Right lung (tissue), 5 donors: ENCODE measurements around the gene HOXD11. TPM values are rescaled to one million over a fixed set of nuclear protein-coding genes. Genes with fewer than 3 reads are reported as not detected.

Experiments used
- DNase-seq, 2 donors: peaks; one replicate each; pipeline ENCODE4 v3.0.0-alpha.2; 2013
- polyA plus RNA-seq, 5 donors: library from polyadenylated mRNA; unstranded; fragments of 120-200 nt; gene quantifications; one replicate each; pipeline versions ENCODE4 v1.2.1 to v1.2.3, GENCODE V29; 2013; ENCODE audit warnings: inconsistent platforms in 1 of 5, low replicate concordance in 1 of 5; ENCODE audit not compliant: insufficient read length in 5 of 5, insufficient read depth in 1 of 5

Gene HOXD11
- polyA plus RNA-seq, 5 donors = 0.28 TPM; not detected in 4

DNA sequence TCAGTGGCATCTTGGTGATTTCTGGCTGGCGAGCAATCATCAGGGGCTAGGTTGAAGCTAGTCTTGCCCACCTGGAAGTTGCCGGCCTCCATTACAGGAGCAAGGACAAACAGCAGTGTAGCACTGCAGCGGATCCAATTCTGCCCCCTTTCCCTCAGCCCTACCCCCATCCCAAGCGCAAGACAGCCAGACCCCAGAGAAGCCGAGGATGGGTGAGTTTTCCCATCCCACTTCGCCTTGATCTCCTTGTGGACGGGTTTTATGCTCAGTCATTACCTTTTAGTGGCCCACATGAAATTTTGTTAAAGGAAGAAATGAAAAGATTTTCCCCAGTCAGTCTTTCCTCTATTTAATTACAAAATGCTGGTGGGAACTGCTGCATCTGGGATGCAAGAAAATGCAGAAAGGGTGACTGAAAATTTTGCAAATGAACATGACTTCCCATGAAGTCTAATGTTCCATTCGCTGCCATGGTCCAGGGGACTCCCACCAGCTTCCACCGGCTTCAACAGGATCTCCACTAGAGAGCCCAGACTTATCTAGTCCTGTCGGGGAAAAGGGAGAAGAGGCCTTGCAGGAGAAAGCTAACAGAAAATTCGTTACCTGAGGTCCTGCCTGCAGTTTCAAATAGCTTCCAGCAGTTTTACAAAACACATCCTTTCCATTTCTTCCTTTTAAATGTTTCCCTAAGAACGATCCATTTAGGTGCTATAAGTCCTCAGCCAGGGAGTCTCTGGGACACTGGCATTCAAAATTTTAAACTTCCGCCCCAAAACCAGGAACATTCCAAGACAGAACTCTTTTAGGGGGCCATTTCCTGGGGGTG lies 13.5 kb downstream of the HOXD11 start:
- DNase-seq = no peak

DNA sequence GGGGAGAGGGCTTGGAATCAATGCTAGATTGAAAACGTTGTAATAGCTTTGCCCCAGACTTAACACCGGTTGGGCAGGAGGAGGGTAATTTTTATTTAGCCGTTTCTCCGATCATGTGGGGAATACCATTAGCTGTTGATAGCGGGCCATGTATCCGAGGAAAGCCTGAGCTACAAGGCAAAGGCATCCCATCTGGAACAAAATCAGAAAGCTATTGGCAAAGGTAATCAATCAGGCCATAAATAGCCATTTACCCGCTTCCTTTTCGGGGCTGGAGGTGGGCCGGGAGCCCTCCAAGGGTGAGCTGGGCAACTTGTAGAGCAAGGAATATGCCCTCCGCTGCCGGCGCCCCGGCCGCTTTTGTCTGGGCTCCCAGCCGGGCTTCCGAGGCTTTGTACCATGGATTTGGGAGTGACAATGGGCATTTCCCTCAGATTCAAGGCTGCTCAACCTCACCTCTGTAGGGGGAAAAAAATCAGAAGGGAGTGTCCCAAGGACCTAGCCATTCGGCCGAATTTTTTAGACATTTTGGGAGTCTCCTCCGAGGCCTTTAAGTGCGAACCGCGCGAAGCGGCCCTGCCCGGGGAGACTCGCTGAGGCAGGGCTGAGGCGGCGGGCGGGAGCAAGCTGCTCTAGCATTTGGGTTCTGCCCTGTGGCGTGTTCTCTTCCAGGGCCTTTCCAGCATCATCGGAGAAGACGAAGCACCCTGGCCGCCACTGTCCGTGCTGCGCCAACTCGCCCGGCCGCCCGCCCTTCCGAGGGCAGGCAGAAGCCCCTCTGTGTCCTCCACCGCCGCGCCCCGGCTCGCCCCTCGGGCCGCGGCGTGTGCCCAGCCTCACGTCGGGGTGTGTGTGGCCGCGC lies 14.3 kb downstream of the HOXD11 start:
- DNase-seq = no peak

DNA sequence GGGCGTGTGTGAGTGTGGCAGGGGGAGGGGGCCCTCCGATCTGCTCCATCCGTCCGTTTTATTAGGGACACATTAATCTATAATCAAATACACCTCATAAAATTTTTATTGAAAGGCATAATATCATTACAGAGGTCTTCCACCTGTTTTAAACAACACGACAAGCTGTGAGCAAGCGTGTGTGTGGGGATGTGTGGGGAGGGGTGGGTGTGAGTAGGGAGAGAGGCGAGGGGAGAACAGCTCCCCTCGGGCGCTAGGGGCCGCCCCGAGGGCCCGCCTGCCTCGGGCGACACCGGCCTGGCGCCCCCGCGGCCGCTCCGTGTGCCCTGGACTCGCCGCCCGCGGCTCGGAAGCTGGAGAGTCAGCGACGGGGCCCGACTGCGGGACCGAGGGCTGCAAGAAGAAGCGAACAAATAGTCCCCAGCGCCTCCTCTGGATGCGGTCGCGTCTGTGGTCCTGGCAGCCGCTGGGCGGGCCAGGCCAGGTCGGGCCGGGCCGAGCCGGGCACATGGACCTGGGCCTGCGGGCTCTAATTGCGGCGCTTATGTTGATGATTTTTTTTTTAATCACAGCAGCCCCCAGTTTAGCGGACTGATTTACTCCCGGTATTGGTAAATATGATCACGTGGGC lies 15.1 kb downstream of the HOXD11 start:
- DNase-seq = no peak

DNA sequence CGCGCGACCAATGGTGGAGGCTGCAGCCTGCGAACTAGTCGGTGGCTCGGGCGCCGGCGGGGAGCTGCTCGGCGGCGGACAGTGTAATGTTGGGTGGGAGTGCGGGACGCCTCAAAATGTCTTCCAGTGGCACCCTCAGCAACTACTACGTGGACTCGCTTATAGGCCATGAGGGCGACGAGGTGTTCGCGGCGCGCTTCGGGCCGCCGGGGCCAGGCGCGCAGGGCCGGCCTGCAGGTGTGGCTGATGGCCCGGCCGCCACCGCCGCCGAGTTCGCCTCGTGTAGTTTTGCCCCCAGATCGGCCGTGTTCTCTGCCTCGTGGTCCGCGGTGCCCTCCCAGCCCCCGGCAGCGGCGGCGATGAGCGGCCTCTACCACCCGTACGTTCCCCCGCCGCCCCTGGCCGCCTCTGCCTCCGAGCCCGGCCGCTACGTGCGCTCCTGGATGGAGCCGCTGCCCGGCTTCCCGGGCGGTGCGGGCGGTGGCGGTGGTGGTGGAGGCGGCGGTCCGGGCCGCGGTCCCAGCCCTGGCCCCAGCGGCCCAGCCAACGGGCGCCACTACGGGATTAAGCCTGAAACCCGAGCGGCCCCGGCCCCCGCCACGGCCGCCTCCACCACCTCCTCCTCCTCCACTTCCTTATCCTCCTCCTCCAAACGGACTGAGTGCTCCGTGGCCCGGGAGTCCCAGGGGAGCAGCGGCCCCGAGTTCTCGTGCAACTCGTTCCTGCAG lies 15.8 kb downstream of the HOXD11 start, which contains the start of gene HOXD9:
HOXD9 (plus strand) TSS at position 37 of the 728 bp plus-strand sequence; CDS start at position 87, 50 bp downstream.
- no peak for DNase-seq

DNA sequence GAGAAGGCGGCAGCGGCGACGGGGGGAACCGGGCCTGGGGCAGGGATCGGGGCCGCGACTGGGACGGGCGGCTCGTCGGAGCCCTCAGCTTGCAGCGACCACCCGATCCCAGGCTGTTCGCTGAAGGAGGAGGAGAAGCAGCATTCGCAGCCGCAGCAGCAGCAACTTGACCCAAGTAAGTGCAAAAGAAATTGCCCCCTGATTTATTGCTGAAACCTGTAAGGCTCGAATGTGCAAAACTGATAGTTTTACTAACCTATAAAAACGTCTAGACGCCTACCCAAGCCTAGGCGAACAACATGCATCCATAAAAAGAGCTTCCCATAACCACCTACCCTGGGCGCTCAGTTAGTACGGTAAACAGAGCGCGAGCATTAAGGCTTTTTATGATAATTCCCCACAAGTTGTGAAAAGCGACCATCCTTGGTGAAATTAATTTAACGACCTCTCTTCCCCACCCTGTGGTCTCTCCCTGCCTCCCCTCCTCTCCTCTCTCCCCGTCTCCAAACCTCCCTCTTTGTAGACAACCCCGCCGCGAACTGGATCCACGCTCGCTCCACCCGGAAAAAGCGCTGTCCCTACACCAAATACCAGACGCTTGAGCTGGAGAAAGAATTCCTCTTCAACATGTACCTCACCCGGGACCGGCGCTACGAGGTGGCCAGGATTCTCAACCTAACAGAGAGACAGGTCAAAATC lies 16.5 kb downstream of the HOXD11 start:
- no peak for DNase-seq

DNA sequence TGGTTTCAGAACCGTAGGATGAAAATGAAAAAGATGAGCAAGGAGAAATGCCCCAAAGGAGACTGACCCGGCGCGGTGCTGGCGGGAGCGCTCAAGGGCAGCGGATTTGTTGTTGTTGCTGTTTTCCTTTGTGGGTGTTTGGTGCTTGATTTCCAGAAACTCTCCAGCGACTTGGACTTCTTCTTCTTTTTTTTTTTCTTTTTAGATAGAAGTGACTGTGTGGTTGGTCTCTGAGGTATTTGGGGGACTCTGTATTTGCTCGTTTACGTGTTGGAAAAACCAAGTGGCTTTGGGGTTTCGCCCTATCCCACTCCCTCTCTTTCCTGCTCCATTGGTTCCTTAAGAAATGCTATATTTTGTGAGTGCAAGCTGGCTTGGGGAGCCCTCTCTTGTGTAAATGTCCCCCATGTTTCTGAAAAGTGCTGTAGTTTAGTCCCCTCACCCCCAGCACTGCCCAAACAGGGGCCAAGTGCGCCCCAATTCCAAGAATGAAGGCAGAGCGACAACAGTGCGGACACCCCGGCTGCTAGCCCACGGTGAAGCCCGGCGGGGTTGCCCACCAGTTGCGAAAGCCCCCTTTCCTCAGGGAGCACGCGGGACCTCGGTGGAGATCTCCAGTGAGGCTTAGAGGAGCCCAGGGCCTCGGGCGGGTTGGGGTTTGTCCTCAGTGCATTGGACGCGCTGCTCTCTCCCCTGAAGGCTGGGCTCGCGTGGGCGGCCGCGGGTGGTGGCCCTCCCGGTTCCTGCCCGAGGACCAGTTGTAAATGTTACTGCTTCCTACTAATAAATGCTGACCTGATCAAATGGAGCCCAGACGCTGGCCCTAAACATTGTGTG lies 17.2 kb downstream of the HOXD11 start:
- DNase-seq = no peak

DNA sequence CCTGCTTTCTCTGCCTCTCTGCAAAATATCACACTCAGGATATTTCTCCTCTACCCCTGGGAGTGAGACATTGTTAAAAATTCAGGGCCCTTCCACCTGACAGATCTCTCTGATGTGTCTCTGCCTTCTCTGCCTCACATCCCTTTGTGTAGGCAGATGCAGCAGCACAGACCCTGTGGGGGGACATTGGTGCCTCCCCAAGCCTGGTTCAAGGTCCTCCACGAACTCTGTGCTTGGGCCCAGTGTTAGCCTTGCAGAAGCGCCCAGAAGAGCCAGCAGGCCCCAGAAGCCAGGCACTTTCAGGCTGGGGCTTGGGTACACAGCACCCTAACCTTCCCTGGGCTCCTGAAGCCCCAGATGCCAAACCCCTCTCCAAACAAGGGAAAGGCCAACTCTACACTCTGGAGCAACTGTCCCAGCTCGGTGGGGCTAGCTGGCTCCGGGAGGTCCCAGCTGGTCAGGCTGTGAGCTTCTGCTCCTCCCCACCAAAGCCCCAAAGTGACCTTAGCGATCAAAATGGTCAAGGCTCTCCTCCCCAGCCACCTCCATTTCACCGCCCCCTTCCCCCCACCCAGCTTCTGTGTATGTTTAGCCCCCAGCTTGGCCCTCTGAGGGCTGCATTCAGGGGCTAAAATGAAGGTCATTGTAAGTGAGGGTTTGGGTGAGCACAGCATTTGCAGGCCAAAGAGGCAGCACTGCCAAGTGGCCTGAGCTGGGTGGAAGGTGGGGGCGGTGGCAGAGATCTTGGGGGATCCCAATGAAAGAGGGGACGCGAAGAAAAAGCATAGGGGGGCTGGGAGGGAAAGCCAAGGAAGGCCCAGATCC lies 18.1 kb downstream of the HOXD11 start:
- no peak for DNase-seq

DNA sequence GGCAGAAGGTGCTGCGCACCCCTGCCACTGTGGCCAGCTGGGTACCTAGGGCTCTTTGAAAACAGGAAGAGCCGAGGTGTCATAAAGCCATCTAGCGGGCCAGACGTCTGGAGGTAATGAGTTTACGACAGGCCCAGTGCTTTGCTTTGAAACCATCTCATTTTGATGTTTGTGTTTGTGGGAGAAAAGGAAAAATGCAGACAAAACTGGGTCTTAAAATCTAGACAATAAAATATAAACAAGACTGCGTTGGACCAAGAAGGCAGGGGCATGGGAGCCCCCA lies 18.6 kb downstream of the HOXD11 start:
- DNase-seq = no peak

DNA sequence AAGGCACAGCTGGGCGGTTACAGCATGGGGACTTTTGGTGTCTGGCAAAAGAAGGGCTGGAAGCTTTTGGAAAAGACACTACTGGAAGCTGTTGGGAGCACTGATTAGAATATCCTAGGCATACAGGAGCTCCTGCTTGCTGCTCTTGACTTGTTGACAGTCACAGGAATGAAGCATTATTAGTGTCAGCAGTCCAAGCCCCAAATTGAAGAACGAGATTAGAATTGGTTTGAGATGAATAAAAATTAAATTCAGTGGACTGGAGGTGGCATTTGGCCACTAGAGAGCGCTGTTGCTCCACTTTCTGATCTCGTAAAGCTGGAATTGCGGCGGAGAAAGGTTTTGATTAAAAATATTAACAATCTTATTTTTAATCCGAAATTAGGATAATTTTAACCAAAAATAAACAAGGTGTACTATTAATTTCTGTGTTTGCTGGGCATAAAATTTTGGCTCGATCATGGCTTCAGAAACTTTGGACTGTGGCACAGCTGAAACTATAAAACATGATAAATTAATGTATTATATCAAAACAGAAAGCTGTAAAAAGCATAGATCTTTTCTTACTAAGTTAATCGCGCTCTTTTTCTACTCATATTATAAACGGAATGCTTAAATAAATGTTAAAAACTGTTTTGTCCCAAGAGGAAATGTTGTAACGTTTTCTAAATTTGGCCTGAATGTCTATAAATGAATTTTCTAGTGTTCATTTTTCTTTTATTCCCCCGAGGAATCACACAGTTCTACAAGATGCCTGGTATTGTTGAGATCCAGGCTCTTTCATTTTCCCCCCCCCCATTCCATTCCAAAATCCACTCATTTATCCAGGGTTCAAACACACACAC lies 20.1 kb downstream of the HOXD11 start:
- DNase-seq = peak in 1 of 2 donors; percentile 72

DNA sequence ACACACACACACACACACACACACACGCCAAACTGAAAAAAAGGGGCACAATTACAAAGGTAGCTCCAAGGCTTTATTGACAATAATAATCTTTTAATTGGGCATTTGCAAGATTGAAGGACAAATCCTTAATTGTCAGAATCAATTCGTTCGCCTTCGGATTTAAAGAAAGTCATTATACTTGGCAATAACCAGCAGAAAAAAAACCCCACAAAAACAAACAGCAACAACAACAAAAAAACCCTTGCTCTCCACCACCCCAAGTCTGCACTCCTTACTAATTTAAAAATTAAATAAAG lies 20.6 kb downstream of the HOXD11 start:
- no peak for DNase-seq

DNA sequence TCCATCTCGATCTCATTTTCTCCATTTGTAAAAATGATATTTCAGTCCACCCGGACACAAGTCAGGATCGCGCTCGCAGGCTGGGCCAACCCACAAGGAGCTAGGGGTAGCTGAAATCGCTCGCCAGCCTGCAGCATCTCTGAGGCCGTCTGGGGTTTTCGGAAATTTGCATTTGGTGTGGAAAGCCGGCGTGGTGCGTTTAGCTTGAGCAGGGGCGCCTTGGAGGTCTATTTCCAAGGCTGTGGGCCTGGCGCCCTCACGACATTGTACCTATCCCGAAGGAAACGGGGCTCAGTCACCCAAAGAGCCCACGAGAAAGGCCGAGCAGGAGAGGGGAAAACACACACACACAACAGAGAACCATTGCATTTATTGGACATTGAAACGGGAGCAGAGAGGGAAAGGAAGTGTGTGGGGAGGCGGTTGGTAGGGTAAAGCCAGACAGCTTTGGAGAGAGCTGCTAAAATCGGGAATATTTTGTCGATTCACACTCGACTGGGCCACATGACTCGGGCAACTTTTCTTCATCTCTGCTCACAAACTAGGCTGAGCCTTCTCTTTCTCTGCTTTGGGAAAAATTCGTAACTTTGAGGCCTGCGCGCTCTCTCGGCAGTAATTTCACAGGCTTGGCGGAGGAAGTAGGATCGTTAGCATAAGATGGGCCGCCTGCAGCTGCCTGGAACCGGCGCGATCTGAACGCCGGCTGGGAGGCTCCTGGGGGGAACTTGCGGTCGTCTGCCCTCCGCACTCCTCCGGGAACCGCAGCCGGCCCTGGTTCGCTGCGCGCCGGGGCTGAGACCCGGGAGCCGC lies 21.3 kb downstream of the HOXD11 start:
- peak in 1 of 2 donors; percentile 51 for DNase-seq

DNA sequence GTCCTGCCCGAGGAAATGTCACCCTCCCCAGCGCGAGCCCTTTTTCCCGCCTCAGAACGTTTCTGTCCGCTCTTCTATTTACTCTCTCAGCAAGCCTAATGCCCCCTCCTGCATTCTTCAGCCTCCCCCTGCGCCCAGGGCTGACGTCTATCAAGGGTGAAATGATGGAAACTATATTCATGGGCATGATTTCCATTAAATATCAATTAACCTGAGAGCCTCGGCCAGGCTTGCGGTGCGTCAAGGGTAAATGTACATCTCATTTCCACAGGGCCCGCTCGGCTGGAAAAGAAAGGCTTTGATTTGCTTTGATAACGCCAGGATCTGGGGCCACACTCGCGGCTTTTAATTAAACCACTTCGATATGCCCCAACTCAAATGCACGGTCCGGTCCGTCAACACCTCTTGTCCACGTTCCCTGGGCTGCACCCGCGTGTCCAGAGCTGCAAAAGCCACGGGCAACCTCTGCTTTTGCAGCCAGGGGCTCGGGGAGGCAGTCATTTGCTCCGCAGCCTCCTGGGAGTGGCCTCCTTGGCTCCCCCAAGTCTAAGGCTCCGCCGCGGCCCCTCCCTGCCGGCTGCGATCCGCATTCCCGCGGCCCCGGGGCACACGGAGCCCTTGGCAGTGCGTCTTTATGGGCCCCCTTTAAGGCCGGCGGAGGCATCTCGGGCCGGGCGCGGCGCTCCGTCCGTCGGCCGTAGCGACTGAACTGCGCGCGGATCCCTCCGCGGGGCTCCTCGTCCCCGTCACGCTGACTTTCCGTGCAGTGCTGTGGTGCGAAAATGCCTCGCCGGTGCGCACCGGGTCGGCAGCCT lies 22.1 kb downstream of the HOXD11 start, which contains the start of gene HOXD8:
HOXD8 (plus strand) TSS at position 724 of the 815 bp plus-strand sequence. CDS start 662 bp downstream, outside the sequence.
- no peak for DNase-seq

DNA sequence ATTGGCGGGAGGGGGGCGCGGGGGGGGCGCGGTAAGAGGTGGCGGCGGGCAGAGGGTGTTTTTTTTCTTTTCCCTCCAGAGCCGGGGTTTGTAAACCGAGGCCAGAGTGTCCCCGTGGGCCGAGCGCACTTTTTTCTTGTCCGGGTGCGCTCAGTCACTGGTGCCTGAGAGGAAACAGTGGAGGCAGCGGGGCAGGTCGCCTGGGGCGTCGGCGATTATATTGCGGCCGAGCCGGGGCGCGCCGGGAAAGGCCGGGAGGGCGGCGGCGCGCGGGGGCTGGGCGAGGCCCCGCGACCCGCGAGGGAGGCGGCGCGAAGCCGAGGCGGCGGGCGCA lies 22.7 kb downstream of the HOXD11 start:
- DNase-seq = no peak

DNA sequence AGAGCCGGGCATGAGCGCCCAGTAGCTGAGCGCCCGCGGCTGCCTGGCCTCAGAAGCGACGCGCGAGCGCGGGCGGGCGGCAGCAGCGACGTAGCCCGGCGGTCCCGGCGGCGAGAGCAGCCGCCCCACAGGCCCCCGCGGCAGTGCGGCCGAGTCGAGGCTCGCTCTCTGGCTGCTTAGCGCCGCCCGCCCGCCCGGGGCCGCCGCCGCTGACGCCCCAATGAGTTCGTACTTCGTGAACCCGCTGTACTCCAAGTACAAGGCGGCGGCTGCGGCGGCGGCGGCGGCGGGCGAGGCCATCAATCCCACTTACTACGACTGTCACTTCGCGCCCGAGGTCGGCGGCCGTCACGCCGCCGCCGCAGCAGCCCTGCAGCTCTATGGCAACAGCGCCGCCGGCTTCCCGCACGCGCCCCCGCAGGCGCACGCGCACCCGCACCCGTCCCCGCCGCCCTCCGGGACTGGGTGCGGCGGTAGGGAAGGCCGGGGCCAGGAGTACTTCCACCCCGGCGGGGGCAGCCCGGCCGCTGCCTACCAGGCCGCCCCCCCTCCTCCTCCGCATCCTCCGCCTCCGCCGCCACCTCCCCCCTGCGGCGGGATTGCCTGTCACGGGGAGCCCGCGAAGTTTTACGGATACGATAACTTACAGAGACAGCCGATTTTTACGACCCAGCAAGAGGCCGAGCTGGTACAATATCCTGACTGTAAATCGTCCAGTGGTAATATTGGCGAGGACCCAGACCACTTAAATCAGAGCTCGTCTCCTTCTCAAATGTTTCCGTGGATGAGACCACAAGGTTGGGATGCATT lies 23.3 kb downstream of the HOXD11 start:
- DNase-seq = no peak

DNA sequence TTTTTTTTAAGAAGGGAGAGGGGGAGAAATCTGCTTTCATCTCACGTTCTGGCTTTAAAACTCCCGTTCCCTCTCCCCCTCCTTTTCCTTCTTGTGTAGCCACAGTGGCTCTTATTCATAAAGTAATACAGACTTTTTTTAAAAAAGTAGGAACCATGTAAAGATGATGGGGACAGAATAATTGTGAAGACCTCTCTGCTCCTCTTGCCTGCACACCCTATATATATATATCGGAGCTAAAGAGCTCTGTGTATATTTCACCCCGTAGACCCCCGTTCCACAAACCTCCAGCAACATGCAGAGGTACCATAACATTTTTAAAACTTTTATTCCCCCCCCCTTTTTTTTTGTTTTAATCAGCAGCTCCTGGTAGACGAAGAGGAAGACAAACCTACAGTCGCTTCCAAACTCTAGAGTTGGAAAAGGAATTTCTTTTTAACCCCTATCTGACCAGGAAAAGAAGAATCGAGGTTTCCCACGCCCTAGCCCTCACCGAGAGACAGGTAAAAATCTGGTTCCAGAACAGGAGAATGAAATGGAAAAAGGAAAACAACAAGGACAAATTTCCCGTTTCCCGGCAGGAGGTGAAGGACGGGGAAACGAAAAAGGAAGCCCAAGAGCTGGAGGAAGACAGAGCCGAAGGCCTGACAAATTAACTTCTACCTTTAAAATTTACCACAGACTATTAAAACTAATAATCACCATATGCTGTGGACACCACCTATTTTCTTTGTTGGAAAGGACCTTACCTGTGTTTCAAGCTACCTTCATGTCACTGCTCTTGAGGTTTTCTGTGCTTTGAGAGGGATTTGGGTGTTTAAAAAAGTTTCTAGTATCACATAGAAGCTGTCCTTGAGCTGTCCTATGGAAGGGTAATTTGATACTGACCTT lies 24.1 kb downstream of the HOXD11 start:
- DNase-seq = no peak
